Renal pelvis (tissue), 12 donors: Measurements from ENCODE around the gene POTEG. TPM values are rescaled to one million over a fixed set of nuclear protein-coding genes. Genes with fewer than 3 reads are reported as not detected.
"Not testable (repeated sequence)": the region's sequence is repeated elsewhere in the genome, so short reads cannot be mapped to it uniquely, and the experiment has no call there.

ENCODE experiments used
- DNase-seq: peaks from one replicate; pipeline ENCODE4 v3.0.0-alpha.2; 2013
- long read RNA-seq, 16 experiments: transcript quantifications; one replicate each; lab custom pipeline, GENCODE V29; 2026
- polyA plus RNA-seq, 3 donors: library from polyadenylated mRNA; unstranded; fragments of 120-200 nt; gene quantifications; one replicate each; pipeline ENCODE4 v1.2.1, GENCODE V29; 2013; ENCODE audit not compliant: insufficient read length in 3 of 3

The POTEG gene
- not detected for polyA plus RNA-seq
- long read RNA-seq, donor 1: 0 reads
- long read RNA-seq, donor 2: 0 reads
- long read RNA-seq, donor 3: 0 reads
- long read RNA-seq, donor 4: 0 reads
- long read RNA-seq, donor 5: 0 reads
- long read RNA-seq, donor 6: 0 reads
- long read RNA-seq, donor 7: 0 reads
- long read RNA-seq, donor 8: 0 reads
- long read RNA-seq, donor 9: 0 reads
- long read RNA-seq, donor 10: 0 reads
- long read RNA-seq, donor 11: 0 reads
- long read RNA-seq, donor 12: 0 reads
- long read RNA-seq, donor 13: 0 reads
- long read RNA-seq, donor 14: 0 reads
- long read RNA-seq, donor 15: 0 reads
- long read RNA-seq, donor 16: 0 reads

- not testable (repeated sequence) for DNase-seq
Observed at GRCh38 chr14:19434241-19434640, at the start of gene POTEG. Gene POTEG (minus strand): TSS chr14:19434341. CDS start chr14:19434289, 52 bp downstream.

- not testable (repeated sequence) for DNase-seq
Observed at GRCh38 chr14:19482093-19482492, 48.0 kb upstream of the POTEG start.

- not testable (repeated sequence) for DNase-seq
Observed at GRCh38 chr14:19481421-19481820, 47.3 kb upstream of the POTEG start.

- not testable (repeated sequence) for DNase-seq
Observed at GRCh38 chr14:19480491-19480890, 46.4 kb upstream of the POTEG start.

- DNase-seq: not testable (repeated sequence)
Observed at GRCh38 chr14:19445761-19446160, 11.6 kb upstream of the POTEG start.

- not testable (repeated sequence) for DNase-seq
Observed at GRCh38 chr14:19439826-19440225, 5.7 kb upstream of the POTEG start.

- DNase-seq: not testable (repeated sequence)
Observed at GRCh38 chr14:19439219-19439618, 5.1 kb upstream of the POTEG start.

GRCh38 chr14:19437126-19437443, 2.9 kb upstream of the POTEG start:
- DNase-seq: not testable (repeated sequence)

- not testable (repeated sequence) for DNase-seq
Observed at GRCh38 chr14:19436311-19437125, 2.4 kb upstream of the POTEG start.

- DNase-seq: not testable (repeated sequence)
Observed at GRCh38 chr14:19435852-19436251, 1.7 kb upstream of the POTEG start.

- not testable (repeated sequence) for DNase-seq
Observed at GRCh38 chr14:19434891-19435290, 750 bp upstream of the POTEG start.

GRCh38 chr14:19433765-19434164, 376 bp downstream of the POTEG start:
- not testable (repeated sequence) for DNase-seq

GRCh38 chr14:19408519-19408918, 25.6 kb downstream of the POTEG start:
- not testable (repeated sequence) for DNase-seq

- not testable (repeated sequence) for DNase-seq
Observed at GRCh38 chr14:19402097-19402496, 32.0 kb downstream of the POTEG start.

- DNase-seq: not testable (repeated sequence)
Observed at GRCh38 chr14:19394727-19395126, 39.4 kb downstream of the POTEG start.

GRCh38 chr14:19390230-19390629, 43.9 kb downstream of the POTEG start:
- DNase-seq: not testable (repeated sequence)

GRCh38 chr14:19388741-19389140, 45.4 kb downstream of the POTEG start:
- DNase-seq: not testable (repeated sequence)

- DNase-seq: not testable (repeated sequence)
Observed at GRCh38 chr14:19386996-19387395, 47.1 kb downstream of the POTEG start.

- not testable (repeated sequence) for DNase-seq
Observed at GRCh38 chr14:19386309-19386708, 47.8 kb downstream of the POTEG start.

GRCh38 chr14:19384088-19384781, 49.9 kb downstream of the POTEG start:
- not testable (repeated sequence) for DNase-seq

- DNase-seq: not testable (repeated sequence)
Observed at GRCh38 chr14:19383008-19383584, 51.0 kb downstream of the POTEG start.

GRCh38 chr14:19380137-19380536, 54.0 kb downstream of the POTEG start:
- DNase-seq: not testable (repeated sequence)
